Gastrocnemius medialis (tissue), 4 donors: Measurements from ENCODE around the gene BACH1. TPM values are rescaled to one million over a fixed set of nuclear protein-coding genes. Genes with fewer than 3 reads are reported as not detected.
A peak's percentile ranks its signal among the peaks of the same experiment; 100 is the strongest.

ENCODE experiments used
- ATAC-seq, 2 donors: fragments of 150-250 bp; one replicate each; pipeline ENCODE4 v1.9.1; 2016
- DNase-seq, 2 donors: peaks; one replicate each; pipeline ENCODE4 v3.0.0-alpha.2; 2019
- H3K27ac ChIP-seq, 4 donors: fragments of 200-600 bp; sonication (generic); 1 replicate in 1 of 4; 2 replicates in 3 of 4; pipeline ENCODE4 v1.5.1; 2016 to 2018; ENCODE audit warnings: mild to moderate bottlenecking in 2 of 4, moderate library complexity in 1 of 4
- H3K27me3 ChIP-seq, 3 donors: fragments of 200-600 bp; sonication (generic) in 2 of 3; 1 replicate in 1 of 3; 2 replicates in 2 of 3; pipeline versions ENCODE4 v1.5.1 to v1.6.0; 2016 to 2019; ENCODE audit warnings: mild to moderate bottlenecking in 1 of 3, moderate library complexity in 1 of 3
- H3K36me3 ChIP-seq, 2 donors: fragments of 200-600 bp; sonication (generic) in 1 of 2; one replicate each; pipeline ENCODE4 v1.5.1; 2017 to 2018
- H3K4me1 ChIP-seq, 2 donors: fragments of 200-600 bp; sonication (generic) in 1 of 2; one replicate each; pipeline ENCODE4 v1.5.1; 2016 to 2017; ENCODE audit warnings: mild to moderate bottlenecking in 2 of 2
- H3K4me3 ChIP-seq, 4 donors: fragments of 200-600 bp; sonication (generic) in 3 of 4; 1 replicate in 1 of 4; 2 replicates in 3 of 4; pipeline ENCODE4 v1.5.1; 2016 to 2019; ENCODE audit warnings: mild to moderate bottlenecking in 2 of 4
- H3K9me3 ChIP-seq, 3 donors: fragments of 200-600 bp; sonication (generic) in 2 of 3; 1 replicate in 1 of 3; 2 replicates in 2 of 3; pipeline ENCODE4 v1.5.1; 2016 to 2019
- CTCF ChIP-seq, 5 experiments: fragments of 450-650 bp in 3 of 5; fragments of 200-600 bp in 2 of 5; sonication (generic) in 2 of 5; IDR thresholded peaks in 4 of 5; conservative IDR thresholded peaks in 1 of 5; 1 replicate in 4 of 5; 2 replicates in 1 of 5; pipeline ENCODE4 v1.5.1; 2016 to 2019; ENCODE audit warnings: antibody characterized with exemption in 5 of 5, mild to moderate bottlenecking in 3 of 5, moderate library complexity in 3 of 5
- POLR2A ChIP-seq, 2 donors: fragments of 450-650 bp; IDR thresholded peaks; one replicate each; pipeline ENCODE4 v1.6.1; 2017; ENCODE audit warnings: antibody characterized with exemption in 2 of 2, mild to moderate bottlenecking in 2 of 2, moderate library complexity in 2 of 2
- in situ Hi-C, 4 donors: fragments of 200-750 bp; cut with MboI; loops; one replicate each; pipeline versions ENCODE4 v1.15.0 to v1.8.0; 2017; ENCODE audit warnings: low sequenced_read_pairs in 4 of 4
- intact Hi-C: fragments of 100-400 bp; cut with DNase I; formaldehyde crosslinking; loops from one replicate; pipeline ENCODE4 v1.15.1; 2023; ENCODE audit warnings: low total_unique reads
- total RNA-seq, 4 donors: library from RNA; depleted of rRNA; stranded (reverse); fragments of >200 nt; gene quantifications; one replicate each; pipeline versions ENCODE4 v1.1.0 to v1.2.3, GENCODE V29; 2016

Gene BACH1
- total RNA-seq, 4 donors from 2014 or later: 52.4 to 72.7 (median 62.7) TPM

- intact Hi-C loops: no loop called here
- no peak for DNase-seq
- TF ChIP-seq CTCF (IDR thresholded peaks at IDR 0.05 in 4 of 5, conservative IDR thresholded peaks at IDR 0.05 in 1 of 5): no peak
- no peak for TF ChIP-seq POLR2A (IDR thresholded peaks at IDR 0.05)
- no peak for ATAC-seq
- in situ Hi-C loops: no loop called here
- no peaks in the 10 kb centered on the region for H3K27me3 ChIP-seq
- no peak overlapping the region for H3K27ac ChIP-seq
- H3K36me3 ChIP-seq: no peaks in the 10 kb centered on the region
- H3K4me3 ChIP-seq: no peak overlapping the region
- H3K4me1 ChIP-seq: peaks cover 82 to 94% of the 10 kb centered on the region in 2 donors
- H3K9me3 ChIP-seq: no peaks in the 10 kb centered on the region
Measured at GRCh38 chr21:29309703-29310102, 11.0 kb downstream of the BACH1 start.

- Histone ChIP-seq H3K27ac (no peak overlapping the region), H3K4me3 (no peak overlapping the region), H3K36me3 (no peaks in the 10 kb centered on the region), H3K27me3 (no peaks in the 10 kb centered on the region), H3K4me1 (peaks cover 80 to 94% of the 10 kb centered on the region in 2 donors), H3K9me3 (no peaks in the 10 kb centered on the region)
- intact Hi-C loops: no loop called here
- DNase-seq (no peak), ATAC-seq (no peak)
- no peak for TF ChIP-seq CTCF (IDR thresholded peaks at IDR 0.05 in 4 of 5, conservative IDR thresholded peaks at IDR 0.05 in 1 of 5)
- in situ Hi-C loops: no loop called here
Measured at GRCh38 chr21:29311802-29312201, 13.1 kb downstream of the BACH1 start.

GRCh38 chr21:29312981-29313380 is 14.3 kb downstream of the BACH1 start:
- Histone ChIP-seq H3K36me3 (no peaks in the 10 kb centered on the region), H3K4me1 (peaks cover 80 to 94% of the 10 kb centered on the region in 2 donors), H3K27me3 (no peaks in the 10 kb centered on the region), H3K27ac (no peak overlapping the region), H3K4me3 (no peak overlapping the region), H3K9me3 (no peaks in the 10 kb centered on the region)
- intact Hi-C loops (no loop called here), in situ Hi-C loops (no loop called here)
- DNase-seq (no peak), ATAC-seq (no peak)
- TF ChIP-seq POLR2A (IDR thresholded peaks at IDR 0.05): no peak
- TF ChIP-seq CTCF (IDR thresholded peaks at IDR 0.05 in 4 of 5, conservative IDR thresholded peaks at IDR 0.05 in 1 of 5): no peak

GRCh38 chr21:29313662-29314408 is 15.1 kb downstream of the BACH1 start:
- H3K27ac ChIP-seq: peak overlapping the region in 2 of 4 donors; percentile 30 to 49
- DNase-seq (no peak), ATAC-seq (no peak)
- peaks cover 82 to 95% of the 10 kb centered on the region in 2 donors for H3K4me1 ChIP-seq
- no peaks in the 10 kb centered on the region for H3K9me3 ChIP-seq
- no peaks in the 10 kb centered on the region for H3K27me3 ChIP-seq
- TF ChIP-seq CTCF (IDR thresholded peaks at IDR 0.05 in 4 of 5, conservative IDR thresholded peaks at IDR 0.05 in 1 of 5) (no peak), POLR2A (IDR thresholded peaks at IDR 0.05) (no peak)
- H3K4me3 ChIP-seq: no peak overlapping the region
- no peaks in the 10 kb centered on the region for H3K36me3 ChIP-seq
- in situ Hi-C loops (no loop called here), intact Hi-C loops (no loop called here)
